HG03196 (cell line): Measurements from ENCODE around the gene ZNF765.
A peak's percentile ranks its signal among the peaks of the same experiment; 100 is the strongest.
"Not testable (repeated sequence)": the region's sequence is repeated elsewhere in the genome, so short reads cannot be mapped to it uniquely, and the experiment has no call there.

Experiments used
- ATAC-seq: cut with Tn5 transposase; IDR thresholded peaks from one replicate; pipeline ENCODE4 v1.9.1; 2021; ENCODE audit not compliant: unreplicated experiment

ZNF765 gene

DNA sequence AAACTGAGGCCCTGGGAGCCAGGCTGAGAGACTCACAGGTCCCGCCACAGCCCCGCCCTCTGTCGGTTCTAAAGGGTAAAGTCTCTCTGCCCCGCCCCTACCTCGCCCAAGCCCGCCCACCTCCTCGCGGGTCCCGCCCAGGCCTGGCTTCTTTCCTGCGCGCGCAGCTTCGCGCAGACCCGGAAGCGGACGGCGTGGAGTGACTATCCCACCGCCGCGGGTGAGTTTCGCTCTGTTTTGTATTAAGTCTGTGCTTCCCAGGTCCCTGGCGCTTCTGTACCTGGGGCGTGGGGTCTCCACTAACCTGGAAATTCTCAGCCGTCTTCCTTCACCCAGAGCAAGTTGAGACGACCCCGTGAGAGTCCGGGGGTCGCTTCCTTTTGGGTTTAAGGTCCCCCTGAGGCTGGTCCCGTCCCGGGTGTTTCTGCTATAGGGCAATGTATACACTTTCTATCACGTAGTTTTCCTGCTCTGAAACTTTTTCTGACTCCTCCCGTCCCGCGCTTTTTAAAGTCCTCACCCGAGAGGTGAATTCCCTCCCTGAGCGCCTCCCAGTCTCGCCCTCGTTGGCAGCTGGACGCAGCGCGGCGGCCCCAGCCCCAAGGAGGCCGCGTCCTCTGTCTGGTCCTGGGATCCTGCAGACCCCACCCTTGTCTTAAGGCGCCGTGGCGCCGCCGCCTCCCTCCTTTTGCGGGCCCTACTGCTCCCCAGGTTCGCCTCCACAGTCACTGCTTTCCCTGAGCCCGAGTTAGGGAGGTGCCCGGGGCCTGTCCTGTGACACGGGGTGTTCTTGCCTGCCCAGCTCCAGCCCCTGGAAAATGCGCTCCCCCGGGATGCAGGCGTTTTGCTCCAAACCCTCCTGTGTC, at the start of gene ZNF765:
Gene ZNF765, plus strand, starts transcription at position 176 of the 866 bp plus-strand sequence. CDS start 2,867 bp downstream, outside the sequence.
- peak; percentile 88 for ATAC-seq

GRCh38 chr19:53355739-53356138, 39.2 kb upstream of the ZNF765 start:
- ATAC-seq: no peak

- ATAC-seq: no peak
Observed at GRCh38 chr19:53357821-53358581, 36.9 kb upstream of the ZNF765 start.

- ATAC-seq: not testable (repeated sequence)
Observed at GRCh38 chr19:53360056-53360455, 34.9 kb upstream of the ZNF765 start.

DNA sequence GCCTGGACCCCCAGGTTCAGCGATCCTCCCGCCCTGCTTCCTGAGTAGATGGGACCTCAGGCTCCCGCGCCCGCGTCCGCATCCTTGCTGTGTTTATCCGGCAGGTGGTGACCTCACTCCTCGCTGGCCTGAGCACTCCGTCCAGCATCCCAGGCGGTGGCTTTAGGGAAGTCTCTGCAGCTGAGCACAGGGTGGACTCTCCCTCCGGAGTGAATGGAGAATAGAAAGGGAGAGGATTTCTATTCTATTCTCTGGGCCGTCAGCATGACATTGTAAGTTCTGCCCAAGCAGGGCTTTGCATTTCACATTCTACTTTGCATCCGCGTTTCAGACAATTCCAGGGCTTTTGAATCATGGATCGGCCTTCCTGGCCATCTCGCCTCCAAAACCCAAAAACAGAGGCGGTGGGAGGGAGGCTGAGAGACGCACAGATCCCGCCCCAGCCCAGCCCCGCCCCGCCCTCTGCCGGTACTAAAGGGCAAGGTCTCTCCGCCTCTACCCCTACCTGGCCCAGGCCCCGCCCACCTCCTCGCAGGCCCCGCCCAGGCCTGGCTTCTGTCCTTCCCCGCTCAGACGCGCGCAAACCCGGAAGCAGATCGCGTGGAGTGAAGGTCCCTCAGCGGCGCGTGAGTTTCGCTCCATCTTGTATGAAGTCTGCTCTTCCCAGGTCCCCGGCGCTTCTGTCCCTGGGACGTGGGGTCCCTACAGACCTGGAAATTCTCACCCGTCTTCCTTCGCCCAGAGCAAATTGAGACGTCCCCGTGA, 29.6 kb upstream of the ZNF765 start, which contains the start of gene ZNF525:
Gene ZNF525, plus strand, starts transcription at position 572 of the 765 bp plus-strand sequence. CDS start 6,577 bp downstream, outside the sequence.
- ATAC-seq: peak; percentile 93

- peak; percentile 36 for ATAC-seq
Observed at GRCh38 chr19:53365899-53366493, 29.0 kb upstream of the ZNF765 start.

- ATAC-seq: no peak
Observed at GRCh38 chr19:53372196-53372595, 22.8 kb upstream of the ZNF765 start.

GRCh38 chr19:53374288-53374687, 20.7 kb upstream of the ZNF765 start:
- no peak for ATAC-seq

DNA sequence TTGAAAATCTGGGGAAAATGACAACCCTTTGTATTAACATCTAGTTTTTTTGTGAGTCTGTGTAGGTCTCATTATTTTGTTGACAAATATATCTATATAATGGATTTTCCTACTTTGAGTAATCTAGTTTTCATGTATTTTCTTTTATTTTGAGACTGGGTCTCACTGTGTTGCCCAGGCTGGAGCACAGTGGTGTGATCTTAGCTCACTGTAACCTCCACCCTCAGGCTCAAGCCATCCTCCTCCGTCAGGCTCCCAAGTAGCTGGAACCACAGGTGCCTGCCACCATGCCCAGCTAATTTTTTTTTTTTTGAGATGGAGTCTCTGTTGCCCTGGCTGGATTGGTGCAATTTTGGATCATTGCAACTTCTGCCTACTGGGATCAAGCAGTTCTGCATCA, 20.2 kb upstream of the ZNF765 start:
- no peak for ATAC-seq

DNA sequence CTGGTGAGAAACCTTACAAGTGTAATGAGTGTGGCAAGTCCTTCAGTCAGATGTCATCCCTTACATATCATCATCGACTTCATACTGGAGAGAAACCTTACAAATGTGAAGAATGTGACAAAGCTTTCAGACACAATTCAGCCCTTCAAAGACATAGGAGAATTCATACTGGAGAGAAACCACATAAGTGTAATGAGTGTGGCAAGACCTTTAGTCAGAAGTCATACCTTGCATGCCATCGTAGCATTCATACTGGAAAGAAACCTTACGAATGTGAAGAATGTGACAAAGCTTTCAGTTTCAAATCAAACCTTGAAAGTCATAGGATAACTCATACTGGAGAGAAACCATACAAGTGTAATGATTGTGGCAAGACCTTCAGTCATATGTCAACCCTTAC, 13.6 kb upstream of the ZNF765 start:
- no peak for ATAC-seq

DNA sequence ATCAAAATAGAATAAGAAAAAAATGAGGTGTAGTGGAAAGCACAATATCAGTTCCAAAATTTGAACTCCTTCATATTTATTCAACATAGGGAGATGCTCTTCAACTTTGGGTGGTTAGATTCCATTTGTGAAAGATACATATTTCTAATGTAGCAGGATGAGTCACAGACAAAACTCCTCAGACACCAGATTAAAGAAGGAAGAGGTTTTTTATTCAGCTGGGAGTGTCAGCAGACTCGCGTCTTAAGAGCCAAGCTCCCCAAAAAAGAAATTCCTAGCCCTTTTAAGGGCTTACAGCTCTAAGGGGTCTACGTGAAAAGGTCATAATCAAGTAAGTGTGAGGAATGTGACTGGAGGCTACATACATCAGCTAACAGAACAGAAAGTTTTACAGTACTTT, 6.8 kb upstream of the ZNF765 start:
- ATAC-seq: no peak

DNA sequence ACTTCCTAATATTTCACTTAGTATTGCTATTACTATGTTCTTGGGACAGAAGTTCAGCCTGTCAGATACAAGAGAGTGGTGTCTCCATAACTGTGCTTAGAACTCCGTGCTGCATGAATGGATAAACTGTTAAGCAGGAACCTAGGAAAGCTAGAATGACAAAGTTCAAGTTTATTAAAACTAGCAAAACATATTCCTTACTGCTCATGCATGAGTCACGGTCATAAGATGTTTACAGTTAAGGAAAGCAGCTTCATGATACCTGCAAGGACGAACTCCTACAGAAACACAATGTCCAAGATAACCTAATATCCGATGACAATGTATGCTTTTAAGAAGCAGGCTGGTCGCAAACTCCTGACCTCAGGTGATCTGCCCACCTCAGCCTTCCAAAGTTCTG, 6.0 kb upstream of the ZNF765 start:
- ATAC-seq: no peak

DNA sequence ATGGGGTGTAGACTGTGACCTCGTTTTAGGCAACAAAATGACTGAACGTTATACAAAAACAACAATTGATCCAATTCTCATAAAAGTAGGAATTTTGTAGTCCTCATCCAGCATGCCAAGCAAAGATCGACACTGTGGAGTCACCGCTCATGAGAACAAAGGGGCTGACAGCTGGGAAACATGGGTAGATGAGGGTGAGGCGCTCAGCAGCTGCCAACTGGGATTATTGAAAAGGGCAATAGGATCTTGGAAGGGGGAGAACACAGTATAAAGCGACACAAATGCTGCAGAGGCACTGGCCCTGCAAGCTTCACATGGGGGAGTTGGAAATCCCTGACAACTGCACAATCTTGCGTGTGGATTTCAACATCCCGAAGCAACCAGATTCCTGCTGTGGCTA, 5.4 kb upstream of the ZNF765 start:
- no peak for ATAC-seq

- no peak for ATAC-seq
Observed at GRCh38 chr19:53389978-53390377, 5.0 kb upstream of the ZNF765 start.

- no peak for ATAC-seq
Observed at GRCh38 chr19:53394522-53394973, 401 bp upstream of the ZNF765 start.

GRCh38 chr19:53395840-53396524, 1.0 kb downstream of the ZNF765 start:
- not testable (repeated sequence) for ATAC-seq

DNA sequence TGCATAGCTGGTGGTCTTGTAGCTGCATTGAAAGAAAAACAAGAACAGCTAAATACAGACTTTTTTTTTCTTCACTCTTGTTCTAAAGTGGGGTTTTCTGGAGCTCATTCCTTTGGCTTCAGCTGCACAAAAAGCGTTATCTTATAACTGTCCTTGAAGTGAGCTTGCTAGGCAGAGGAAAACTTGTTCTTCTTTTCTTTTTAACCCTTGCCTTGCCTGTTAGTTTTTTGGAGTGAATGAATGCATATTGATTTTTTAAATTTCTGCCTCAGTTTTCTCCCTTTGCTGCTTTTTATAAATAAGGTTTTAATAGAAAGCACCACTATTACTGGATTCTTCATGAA, 1.5 kb downstream of the ZNF765 start:
- no peak for ATAC-seq

- ATAC-seq: not testable (repeated sequence)
Observed at GRCh38 chr19:53397918-53398317, 3.0 kb downstream of the ZNF765 start.

DNA sequence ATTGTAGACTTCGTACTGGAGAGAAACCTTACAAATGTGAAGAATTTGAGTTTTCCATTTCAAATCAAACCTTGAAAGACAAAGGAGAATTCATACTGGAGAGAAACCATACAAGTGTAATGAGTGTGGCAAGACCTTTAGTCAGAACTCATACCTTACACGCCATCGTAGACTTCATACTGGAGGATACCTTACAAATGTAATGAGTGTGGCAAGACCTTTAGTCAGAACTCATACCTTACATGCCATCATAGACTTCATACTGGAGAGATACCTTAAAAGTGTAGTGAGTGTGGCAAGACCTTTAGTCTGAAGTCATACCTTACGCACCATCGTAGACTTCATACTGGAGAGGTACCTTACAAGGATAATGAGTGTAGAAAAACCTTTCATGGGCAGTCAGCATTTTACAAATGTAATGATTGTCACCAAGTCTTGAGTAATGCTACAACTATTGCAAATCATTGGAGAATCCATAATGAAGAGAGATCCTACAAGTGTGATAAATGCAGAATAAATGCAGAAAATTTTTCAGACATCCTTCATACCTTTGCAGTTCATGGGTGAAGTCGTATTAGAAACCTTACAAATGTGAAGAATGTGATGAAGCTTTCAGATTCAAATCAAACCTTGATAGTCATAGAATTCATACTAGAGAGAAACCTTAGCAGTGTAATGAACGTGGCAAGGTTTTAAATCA, 14.7 kb downstream of the ZNF765 start:
- ATAC-seq: no peak
